GM21367 (cell line): Measurements from ENCODE around the gene LRMDA.

ENCODE experiments used
- ATAC-seq: cut with Tn5 transposase; IDR thresholded peaks from one replicate; pipeline ENCODE4 v1.9.1; 2021; ENCODE audit not compliant: unreplicated experiment

Gene LRMDA

DNA sequence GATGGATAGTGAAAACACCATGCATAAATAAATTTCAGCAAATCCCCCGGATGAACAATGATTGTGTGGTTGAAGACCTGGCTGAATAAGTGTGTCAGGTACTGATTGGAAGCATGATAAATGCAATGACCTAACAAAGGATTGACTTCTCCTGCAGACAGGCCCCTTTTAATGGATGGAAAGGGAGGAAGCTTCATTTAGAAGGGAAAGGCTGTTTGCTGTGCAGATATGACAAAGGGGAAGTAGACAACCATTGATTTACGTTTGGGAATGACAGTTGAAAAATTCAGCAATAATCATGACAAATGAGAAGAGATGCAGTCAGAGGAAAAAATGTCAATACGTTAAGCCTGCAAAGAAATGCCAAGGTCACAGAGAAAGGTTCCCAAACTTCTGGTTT lies 503.8 kb downstream of the LRMDA start:
- no peak for ATAC-seq

DNA sequence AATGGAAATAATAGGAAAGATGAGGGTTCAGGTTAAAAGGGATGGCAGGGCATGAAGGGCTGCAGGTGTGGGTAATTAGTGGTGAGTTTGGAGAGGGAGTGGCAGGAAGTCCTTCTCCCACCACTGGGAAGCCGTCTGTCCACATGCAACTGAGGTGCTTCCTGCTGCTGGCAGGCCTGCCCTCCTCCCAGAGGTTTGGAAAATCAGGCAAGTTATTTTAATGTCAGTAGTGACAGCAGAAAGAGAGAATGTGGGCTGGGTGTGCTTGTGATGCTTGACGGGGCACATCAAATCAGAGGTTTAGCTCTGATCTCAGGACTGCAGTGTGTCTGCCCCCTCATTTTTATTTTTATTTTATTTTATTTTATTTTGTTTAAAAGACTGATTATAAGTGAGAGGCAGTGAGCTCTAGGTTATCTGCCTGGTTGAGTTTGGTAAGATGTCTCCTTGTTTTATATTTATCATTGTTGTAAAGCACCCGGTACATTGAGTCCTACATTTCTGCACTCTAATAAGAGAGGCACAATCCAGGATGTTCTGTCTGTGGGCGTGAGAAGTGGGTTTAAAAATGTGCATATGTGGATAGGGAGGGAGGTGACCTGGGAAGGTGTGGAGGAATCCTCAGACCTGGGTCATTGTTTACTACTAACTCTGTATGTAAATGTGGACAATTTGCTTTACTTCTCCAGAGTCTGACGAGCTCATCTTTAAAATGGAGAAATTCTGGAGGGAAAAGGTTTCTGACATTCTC lies 504.4 kb downstream of the LRMDA start:
- ATAC-seq, result no peak

DNA sequence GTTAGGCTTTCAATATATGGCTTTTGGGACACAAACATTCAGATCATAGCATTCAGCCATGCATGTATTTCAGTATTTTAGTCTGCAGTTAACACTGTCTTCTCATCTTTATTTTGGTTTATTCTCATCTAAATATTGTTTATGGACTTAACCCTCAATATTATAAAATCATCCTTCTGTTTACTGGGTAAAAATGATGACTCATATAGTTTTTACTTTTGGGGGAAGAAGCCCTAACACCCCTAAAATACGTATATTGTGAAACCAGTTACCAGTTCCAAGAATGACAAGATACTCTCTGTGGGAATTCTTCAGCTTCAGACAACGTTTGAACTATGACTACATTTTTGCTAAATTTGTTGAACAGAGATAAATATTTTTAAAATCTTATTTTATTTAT lies 505.4 kb downstream of the LRMDA start:
- ATAC-seq, result no peak

DNA sequence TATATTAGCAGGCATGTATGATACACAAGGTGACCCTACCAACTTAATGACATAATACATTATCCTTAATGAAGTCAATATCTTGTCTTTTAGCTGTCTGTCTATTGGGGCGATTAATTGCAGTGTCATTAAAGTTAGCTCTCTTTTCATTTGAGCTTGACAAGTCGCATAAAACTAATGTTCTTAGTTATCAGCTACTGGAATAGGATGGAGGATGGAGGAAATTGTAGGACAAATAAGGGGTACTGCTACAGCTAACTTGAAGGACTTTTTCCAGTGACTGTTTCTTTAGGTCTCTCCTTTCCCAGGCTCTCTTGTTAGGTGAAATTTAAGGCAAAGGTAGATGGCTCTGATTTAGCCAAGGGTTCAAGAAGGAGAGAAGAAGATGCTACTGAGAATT lies 506.4 kb downstream of the LRMDA start:
- no peak for ATAC-seq

DNA sequence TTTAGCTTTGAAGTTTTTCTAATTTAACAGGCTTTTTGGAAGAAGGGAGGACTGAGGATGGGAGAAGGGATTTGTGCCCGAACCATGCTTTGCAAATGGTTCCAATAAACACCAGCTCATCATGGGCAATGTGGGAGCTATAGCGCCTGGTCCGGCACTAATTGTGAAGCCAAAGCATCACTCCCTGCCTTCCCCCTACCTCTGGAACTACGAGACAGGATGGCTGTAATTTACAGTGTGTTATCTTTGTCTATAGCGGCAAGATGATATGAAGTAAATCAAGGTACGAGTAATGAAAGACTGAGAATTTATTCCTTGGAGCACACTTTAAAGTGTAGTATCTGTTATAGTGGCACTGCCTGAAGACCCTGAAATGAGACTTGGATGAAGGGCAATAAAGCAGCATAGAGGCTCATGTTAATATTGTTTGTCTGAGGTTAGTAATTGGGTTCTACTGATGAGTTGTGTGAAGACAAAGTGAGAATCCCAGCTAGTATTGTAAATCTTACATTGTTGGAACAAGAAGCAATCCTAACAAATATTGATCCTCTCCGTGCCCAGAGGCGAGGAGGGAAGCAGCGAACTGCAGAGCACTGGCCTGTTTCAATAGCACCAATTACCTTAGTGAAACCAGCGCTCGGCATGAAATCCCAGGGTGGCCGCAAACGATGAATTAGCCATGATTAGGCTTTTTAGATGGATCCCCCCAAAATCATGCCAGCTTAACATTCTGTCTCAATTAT lies 507.1 kb downstream of the LRMDA start:
- ATAC-seq, result no peak

DNA sequence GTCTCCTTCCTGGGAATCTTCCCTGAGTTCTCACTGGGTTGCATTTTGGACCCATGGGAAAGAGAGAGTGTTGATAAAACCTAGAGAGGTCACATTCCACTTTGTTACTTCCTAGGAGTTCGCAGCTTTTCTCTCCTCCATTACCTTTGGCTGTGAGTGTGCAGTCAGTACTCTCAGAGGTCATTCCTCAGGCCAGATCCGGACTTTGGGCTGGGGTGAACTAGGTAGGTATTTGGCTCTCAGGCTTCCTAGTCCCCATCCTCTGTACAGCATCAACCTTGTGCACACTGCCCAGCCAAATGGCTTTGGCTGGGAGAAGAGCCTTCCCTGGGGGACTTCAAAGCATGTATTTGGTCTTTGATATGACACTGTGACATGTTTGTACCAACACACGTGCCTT lies 508.1 kb downstream of the LRMDA start:
- ATAC-seq, result no peak

DNA sequence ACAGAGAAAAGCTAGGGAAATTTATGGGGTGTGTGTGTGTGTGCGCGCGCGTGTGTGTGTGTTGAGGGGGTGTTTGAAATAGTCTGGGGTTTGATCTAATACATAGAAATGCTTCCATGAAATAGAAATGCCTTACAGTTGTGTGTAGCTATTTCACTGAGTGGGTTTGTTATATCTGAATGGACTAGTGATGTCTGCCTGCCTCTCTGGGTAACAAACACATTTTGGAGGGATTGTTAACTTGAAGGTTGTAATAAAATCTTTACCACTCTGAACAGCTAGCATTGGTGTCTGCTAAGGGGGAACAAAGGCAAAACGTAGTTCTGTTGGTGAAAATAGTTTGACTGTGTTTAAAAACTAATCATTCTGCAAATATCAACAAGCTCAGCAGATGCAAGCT lies 509.3 kb downstream of the LRMDA start:
- ATAC-seq, result no peak

DNA sequence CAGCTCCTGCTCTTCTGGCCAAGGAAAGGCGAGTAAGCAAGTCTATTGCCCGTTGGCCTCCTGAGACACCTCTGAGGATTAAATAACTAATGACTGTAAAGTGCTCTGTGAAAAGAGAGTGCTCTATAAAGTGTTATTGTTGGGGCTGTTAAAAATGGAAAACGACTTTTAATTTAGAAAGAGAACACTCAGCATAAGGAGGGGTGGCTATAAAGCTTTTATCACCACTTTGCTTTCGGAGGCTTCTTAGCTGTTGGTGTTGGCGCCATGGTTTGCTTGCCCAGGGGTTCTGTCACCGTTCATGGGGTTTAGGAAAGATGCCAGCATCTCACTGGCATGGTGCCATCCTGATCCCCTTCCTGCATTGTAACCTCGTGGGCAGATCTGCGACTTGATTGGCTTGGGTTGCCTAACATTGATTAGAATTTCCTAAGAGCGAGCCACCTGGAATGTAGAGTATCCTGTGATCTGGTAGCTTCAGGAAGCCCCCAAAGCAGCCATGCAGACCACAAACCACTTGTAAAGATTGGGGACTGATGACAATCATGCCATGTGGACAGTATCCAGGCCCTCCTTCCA lies 509.9 kb downstream of the LRMDA start:
- no peak for ATAC-seq

DNA sequence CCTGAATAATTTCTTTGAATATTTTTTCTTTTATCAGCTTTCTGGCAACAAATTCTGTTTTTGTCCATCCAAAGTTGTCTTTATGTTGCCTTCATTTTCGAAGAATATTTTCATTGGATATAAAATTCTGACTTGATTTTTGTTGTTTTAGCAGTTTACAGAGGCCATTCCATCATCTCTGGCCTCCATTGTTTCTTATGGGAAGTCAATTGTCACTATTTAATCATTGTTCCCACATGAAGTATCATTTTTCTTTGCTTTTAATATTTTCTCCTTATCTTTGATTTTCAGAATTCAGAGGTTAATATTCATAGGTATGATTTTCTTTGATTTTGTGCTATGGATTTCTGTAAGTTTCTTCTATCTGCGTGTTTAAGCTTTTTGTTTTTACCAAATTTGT lies 512.6 kb downstream of the LRMDA start:
- no peak for ATAC-seq

DNA sequence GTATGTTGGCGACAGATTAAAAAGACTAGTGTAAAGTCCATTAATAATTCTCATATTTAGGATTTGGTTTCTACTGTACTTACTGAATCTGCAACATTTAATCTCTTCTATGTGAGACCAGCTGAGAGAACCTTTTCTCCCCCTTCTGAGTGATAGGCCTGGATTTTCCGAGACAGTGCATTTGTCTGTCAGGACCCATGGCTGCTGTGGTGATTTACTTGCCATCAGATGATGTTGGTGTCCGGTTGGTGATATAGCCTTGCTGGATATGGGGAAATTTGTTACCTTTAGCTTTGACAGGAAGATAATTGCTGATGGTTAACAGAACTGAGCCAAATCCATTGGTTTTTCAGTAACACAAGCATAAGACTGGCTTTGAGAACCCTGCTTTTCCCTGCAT lies 517.2 kb downstream of the LRMDA start:
- ATAC-seq, result no peak

DNA sequence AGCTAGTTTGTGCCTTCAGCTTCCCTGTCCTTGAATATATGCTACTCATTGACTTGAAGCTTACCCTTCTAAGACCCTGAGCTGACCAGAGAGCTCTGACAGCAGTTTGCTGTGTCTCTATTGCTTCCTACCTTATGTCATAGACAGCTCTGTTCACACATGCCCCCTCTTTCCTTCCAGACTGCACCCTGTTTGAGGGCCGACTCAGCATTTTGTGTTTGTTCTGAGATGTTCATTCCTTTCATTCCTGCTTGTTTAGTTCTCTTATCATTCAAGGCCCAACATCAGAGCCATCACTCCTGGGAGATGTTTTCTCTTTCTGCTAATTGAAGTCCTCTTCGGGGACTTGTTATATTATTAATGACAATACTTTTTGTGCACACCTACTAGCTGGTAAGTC lies 518.9 kb downstream of the LRMDA start:
- no peak for ATAC-seq

DNA sequence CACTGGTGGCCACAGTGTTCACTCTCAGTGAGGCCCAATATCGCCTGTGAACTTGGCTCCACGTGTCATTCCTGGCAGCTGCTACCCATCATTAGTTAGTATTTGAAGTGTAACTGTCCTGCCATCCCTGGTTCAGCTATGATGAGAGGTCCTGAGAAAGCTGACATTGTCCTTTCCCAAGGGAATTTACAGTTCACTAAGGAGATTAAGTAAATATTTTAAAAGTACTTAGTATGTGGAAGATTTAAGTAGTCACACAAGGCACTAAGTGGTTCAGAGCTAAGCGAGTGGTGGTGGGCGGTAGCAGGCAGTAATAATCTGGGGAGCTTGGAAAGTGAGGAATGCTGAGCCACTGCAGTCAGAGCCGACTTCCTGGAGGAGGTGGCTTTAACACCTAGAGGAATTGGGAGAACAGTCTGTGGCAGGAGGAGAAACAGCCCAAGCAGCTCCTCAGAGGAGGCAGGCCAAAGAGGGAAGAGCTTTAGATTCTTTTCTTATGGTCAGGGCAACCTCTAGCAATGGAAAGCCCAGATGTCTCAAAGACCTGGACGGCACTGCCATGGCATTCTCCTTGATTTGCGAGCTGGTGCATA lies 519.7 kb downstream of the LRMDA start:
- ATAC-seq, result no peak

DNA sequence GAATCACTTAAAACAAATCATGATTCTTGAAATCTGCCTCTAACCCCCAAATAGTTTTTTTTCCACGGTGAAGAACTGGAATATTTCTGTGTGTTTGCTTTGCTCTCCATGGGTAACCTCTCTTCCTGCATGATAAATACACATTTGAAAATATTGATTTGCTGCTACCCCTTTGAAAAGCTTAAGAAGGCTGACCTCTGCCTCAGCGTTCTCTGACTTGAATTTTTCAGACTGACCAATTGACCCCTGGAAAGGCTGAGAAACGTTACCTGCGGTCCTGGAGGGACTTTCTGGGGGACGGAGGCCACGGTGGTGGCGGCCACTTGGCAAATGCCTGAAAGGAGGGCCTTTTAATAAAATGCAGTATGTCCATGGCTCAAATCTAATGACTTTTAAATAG lies 520.2 kb downstream of the LRMDA start:
- no peak for ATAC-seq

DNA sequence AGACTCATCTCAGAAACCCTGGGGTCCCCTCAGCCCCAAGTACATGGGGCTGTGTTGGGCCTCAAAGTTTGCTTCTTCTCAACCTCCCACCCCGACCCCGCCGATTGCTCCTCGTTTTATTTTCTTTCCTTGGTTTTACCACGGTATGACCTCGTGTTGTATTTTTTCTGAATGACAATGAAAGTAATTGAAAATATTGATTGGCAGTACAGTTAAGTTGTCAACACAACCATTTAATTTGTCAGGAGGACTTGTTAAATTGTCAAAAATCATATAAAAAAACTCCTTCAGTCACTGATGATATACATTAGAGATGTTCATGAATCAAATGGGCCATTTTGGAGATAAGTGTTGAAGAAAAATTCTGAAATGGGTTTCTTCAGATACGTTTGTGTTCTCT lies 520.7 kb downstream of the LRMDA start:
- ATAC-seq, result no peak

DNA sequence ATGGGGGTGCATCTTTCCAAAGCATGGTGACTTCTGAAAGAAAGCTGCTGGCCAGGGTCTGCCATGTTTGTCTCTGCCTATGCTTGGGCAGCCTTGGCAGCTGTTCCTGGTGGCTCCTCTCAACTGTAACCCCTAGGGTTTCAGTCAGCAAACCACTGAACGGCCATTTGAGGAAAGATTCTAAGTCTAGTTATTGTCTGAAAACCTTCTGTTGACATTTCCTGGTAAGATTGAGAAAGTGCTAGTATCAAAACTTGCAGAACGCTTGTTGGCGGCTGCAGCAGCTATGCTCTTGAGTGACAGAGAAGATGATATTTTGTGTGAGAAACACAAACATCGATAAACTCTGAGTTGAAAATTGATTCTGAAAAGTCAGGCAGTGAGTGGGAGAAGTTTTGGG lies 523.1 kb downstream of the LRMDA start:
- ATAC-seq, result no peak

DNA sequence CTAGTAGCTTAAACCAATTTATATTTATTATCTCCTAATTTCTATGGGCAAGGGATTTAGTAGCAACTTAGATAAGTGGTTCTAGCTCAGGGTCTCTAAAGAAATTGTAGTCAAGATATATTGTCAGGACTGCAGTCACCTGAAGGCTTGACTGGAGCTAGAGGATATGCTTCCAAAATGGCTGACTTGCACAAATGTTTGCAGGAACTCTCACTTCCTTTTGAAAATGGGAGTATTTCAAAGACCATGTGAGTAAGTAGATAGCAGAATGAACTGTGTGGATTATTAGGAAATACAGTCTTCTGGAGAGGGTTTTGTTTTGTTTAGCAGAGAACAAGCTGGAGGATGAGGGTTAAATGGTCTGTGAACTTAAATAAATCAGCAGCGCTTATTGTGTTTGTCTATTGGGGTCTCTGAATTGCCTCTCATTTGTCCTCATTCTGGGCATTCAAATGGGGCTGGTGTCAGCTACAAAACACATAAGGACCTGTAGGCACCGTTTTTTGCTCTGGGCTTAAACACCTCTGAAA lies 524.6 kb downstream of the LRMDA start:
- ATAC-seq, result no peak

DNA sequence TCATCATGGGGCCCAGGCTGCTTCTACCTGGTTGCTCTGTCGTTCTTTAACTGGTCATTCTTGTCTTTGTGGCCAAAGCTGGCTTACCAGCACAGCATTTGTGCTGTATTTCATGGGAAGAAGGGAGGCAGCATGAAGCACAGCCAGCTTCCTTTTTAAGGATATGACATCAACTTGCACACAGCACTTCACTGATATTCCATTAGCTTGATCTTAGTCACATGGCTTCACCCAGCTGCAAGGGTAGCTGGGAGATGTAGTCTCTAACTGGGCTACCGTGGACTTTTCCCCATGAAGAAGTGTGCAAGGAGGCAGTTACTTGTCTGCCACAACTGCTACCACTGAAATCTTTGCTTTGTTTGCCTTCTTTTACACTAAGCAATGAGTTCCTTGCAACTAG lies 525.2 kb downstream of the LRMDA start:
- no peak for ATAC-seq

DNA sequence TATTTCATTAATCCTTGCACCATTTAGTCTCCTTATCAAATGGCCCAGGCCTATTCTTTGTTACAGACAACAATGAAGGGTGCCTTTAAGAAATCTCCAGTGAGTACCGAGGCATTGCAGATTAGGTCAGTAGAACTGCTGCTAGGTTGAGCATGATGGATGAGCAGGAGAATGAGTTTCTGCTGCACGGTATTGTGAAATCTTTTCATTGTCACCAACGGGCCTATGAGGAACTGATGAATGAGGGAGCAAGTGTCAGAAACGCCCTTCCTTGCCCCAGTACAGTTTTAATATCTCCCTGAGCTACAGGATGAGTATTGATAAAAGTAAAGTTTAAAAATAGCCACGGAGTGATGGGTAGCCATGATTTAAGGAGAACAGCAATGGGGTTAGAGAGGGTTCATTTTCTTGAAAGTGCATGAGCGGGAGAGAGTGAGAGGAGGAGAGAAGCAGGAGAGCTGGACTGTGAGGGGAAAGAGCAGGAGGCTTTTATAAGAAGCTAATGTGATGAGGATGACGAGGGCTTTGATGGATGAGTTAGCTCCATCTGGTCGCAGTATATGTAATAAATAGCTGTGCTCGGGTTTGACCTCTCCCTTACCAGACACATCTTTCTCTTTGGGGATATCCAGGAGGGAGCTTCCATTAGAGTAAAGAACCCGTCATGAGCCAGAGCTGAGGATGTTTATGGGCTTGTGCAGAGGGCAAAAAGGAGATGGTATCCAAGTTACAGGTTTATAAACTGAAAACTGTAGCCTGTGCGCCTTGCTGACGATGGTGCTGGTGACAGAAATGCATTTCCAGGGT lies 526.1 kb downstream of the LRMDA start:
- no peak for ATAC-seq

DNA sequence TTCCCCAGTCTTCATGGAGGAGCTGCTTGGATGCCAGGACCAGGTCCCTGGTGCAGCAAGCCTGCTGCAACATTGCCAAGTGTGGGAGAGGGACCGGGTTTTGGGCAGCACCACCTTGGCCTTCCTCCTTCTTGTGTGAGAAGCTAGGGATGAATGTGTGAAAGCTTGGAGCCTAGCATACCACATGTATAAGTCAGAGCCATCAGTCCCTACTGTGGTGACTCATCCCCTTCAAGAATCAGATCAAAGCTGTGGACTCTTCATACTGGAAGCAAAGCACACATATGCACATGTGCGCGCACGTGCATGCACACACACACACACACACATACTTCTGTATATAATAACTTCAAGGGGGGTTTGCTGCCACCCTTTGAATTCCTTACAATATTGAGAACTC lies 527.8 kb downstream of the LRMDA start:
- ATAC-seq, result no peak

DNA sequence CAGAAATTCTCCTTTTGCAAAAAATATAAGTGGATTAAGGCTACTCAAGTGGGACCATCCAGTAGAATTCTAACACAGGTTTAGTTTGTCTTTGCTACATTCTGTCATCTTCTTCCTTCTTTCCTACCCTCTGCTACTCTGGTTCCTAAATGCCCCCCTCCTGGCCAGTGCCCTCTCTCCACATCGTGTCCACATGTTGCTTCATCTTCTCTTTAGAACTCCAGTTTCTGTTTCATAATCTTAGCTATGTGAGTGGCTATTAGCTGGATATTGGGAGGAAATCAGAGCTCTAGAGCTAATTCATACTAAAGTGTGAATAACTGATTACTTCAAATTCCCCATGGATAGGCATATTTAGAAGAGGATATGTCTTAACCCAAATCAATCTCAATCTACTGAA lies 528.5 kb downstream of the LRMDA start:
- no peak for ATAC-seq
